Measurements from ENCODE around the gene GP1BA.
A peak's percentile ranks its signal among the peaks of the same experiment; 100 is the strongest.
"Not testable (repeated sequence)": the region's sequence is repeated elsewhere in the genome, so short reads cannot be mapped to it uniquely, and the experiment has no call there.

The GP1BA gene

DNA sequence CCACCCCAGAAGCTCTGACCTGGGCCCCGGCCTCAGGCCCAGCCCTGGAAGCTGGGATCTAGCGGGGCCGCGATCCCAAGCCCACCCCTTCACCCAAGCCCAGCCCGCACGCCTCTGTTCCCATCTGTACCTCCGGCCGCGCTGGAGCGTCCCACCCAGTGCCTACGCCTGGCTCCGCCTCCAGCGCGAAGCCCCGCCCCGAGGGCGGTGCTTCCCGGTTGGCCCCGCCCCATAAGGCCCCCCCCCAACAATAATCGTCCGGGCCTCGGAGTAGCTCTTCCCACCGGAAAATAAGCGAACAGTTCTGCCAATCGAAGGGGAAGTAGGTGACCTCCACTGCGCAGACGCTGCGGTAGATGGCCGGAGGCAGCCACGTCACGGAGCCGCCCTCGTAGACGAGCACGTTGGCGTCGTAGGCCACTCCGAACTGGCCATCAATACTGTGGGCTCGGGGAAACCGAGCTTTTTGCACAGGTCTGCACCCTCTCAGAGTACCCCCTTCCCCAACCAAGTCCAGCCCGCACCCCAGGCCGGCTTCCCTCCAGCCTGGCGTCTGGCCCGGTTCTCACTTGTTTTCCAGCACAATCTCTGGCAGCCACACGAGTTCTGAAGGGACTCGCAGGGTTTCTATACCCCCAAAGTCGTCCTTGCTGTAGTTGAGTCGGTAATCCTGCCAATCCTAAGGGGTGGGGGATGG is 30.3 kb upstream of the GP1BA start:
- DNase-seq (ENCODE audit: low read depth in 2 of 2): no peak

- DNase-seq (ENCODE audit: low read depth in 2 of 2): no peak
Measured at GRCh38 chr17:4902540-4902939, 29.5 kb upstream of the GP1BA start.

DNA sequence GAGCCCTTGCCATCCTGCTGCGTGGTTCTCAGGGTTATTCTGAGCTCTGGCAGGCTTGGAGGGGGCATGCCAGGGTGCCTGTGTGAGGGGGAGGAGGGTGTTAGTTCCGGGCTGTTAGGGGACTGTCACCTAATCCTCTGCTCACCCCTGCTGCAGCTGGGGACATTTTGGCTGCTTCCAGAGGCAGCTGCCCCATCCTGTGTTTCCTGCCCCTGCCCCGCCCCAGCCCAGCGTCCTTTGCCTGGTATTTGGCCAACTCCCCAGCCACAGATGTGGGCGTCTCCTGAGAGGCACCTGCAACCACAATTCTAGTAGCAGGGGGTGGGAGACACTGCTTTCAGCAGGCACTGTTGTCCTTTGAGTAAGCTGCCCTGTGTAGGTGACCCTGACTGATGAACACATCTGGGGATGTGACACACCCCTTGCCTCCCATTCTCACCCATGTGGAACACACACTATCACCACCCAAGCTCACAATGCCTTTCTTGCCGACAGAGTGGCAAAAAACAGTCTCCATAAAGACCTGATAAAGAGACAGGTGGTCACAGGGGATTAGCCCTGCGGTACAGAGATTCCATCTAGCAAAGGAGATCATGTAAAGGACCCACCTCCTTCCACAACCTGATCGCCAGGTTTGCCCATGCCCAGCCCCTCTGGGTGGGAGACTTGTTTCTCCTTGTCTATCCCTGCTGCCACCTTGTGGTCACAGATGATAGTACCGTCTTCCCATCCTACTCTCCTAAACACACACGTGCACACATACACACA is 28.8 kb upstream of the GP1BA start, which contains the start of gene CHRNE:
TSS of gene CHRNE (minus strand) at position 48 of the 768 bp plus-strand sequence. CDS start at position 13, 35 bp downstream.
- peak; percentile 29 to 32 for DNase-seq (ENCODE audit: low read depth in 2 of 2)

DNA sequence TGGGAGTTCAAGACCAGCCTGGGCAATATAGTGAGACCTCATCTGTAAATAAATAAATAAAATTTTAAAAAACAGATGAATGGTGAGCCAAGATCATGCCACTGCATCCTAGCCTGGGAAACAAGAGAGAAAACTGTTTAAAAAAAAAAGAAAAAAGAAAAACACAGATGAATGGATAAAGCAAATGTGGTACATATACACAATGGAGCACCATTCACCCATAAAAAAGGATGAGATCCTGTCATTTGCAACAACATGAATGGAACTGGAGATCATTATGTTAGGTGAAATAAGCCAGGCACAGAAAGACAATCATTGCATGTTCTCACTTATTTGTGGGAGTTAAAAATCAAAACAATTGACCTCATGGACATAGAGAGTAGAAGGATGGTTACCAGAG is 25.4 kb upstream of the GP1BA start:
- DNase-seq (ENCODE audit: low read depth in 2 of 2): not testable (repeated sequence)

- DNase-seq (ENCODE audit: low read depth in 2 of 2): no peak
Measured at GRCh38 chr17:4908301-4908700, 23.8 kb upstream of the GP1BA start.

GRCh38 chr17:4908711-4909496 is 23.2 kb upstream of the GP1BA start:
- peak; percentile 66 to 68 for DNase-seq (ENCODE audit: low read depth in 2 of 2)

DNA sequence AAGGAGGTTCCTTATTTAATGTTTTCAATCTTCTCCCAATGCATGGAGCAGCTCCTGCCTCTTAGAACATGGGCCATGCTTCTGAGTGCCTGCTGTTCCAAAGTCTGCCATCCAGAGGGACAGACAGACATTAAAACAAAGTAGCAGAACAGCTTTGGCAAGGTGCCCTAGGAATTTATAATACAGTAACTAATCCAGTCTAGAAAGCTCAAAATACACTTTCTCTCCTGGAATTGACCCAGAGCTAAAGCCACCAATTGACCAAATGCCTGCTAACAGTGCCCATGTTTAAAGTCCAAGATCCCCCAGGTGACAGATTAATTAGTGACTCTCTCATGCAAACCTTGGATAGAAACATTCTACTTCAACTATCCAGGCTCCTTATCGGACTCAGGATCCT is 18.1 kb upstream of the GP1BA start:
- DNase-seq (ENCODE audit: low read depth in 2 of 2): no peak

- DNase-seq (ENCODE audit: low read depth in 2 of 2): not testable (repeated sequence)
Measured at GRCh38 chr17:4914551-4914950, 17.5 kb upstream of the GP1BA start.

DNA sequence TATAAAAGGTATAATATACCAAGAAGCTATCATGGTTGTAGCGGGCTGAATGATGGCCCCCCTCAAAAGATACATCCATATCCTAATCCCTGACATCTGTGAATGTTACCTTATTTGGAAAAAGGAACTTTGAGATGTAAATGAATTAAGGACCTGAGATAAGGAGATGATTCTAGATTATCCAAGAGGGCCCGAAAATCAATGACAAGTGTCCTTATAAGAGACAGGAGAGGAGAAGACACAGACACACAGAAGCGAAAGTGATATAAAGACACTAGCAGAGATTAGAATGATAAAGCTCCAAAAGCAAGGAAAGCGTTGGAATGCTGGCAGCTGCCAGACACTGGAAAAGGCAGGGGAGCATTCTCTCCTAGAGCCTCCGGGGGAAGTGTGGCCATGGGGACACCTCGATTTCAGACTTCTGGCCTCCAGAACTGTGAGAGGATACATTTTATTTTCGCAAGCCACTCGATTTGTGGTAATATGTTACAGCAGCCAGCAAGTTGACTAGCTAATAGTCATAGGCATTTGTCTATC is 12.5 kb upstream of the GP1BA start:
- no peak for DNase-seq (ENCODE audit: low read depth in 2 of 2)

- no peak for DNase-seq (ENCODE audit: low read depth in 2 of 2)
Measured at GRCh38 chr17:4920351-4921048, 11.6 kb upstream of the GP1BA start.

- DNase-seq (ENCODE audit: low read depth in 2 of 2): no peak
Measured at GRCh38 chr17:4921320-4921719, 10.8 kb upstream of the GP1BA start.

- DNase-seq (ENCODE audit: low read depth in 2 of 2): not testable (repeated sequence)
Measured at GRCh38 chr17:4926577-4927335, 5.3 kb upstream of the GP1BA start.

- no peak for DNase-seq (ENCODE audit: low read depth in 2 of 2)
Measured at GRCh38 chr17:4928881-4929280, 3.2 kb upstream of the GP1BA start.

GRCh38 chr17:4932756-4933155 is 679 bp downstream of the GP1BA start:
- no peak for DNase-seq (ENCODE audit: low read depth in 2 of 2)

DNA sequence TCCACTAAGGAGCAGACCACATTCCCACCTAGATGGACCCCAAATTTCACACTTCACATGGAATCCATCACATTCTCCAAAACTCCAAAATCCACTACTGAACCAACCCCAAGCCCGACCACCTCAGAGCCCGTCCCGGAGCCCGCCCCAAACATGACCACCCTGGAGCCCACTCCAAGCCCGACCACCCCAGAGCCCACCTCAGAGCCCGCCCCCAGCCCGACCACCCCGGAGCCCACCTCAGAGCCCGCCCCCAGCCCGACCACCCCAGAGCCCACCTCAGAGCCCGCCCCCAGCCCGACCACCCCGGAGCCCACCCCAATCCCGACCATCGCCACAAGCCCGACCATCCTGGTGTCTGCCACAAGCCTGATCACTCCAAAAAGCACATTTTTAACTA is 1.6 kb downstream of the GP1BA start:
- no peak for DNase-seq (ENCODE audit: low read depth in 2 of 2)

- no peak for DNase-seq (ENCODE audit: low read depth in 2 of 2)
Measured at GRCh38 chr17:4934173-4934979, 2.3 kb downstream of the GP1BA start.

- DNase-seq (ENCODE audit: low read depth in 2 of 2): no peak
Measured at GRCh38 chr17:4935650-4936049, 3.6 kb downstream of the GP1BA start.

DNA sequence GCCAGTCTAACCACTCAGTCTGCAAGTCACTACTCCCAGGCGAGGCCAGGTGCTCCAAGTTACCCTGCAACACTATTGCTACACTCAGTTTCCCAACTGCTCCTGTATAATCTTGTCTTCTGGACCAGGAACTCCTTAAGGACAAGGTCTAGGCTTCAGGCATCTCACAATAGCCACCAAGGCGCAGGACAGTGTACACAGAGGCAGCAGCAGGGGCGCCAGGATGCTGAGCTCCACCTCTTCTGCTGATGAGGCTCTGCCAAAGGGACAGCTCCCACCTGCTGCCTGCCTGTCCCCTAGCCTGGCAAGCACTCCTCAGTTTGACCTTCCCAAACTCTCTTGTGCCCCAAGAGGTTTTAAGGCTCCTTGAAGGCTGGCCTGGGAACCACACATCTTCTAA is 4.4 kb downstream of the GP1BA start:
- no peak for DNase-seq (ENCODE audit: low read depth in 2 of 2)

GRCh38 chr17:4937553-4937952 is 5.5 kb downstream of the GP1BA start:
- no peak for DNase-seq (ENCODE audit: low read depth in 2 of 2)

- DNase-seq (ENCODE audit: low read depth in 2 of 2): no peak
Measured at GRCh38 chr17:4938069-4938491, 6.0 kb downstream of the GP1BA start.

Data from fibroblast of skin of left quadriceps (primary cell).